ENCODE data around the gene DDX39B. TPM values are rescaled to one million over a fixed set of nuclear protein-coding genes. Genes with fewer than 3 reads are reported as not detected.

Gene DDX39B
- total and polyA plus RNA-seq, 2 of the 4 experiments (the other 2 are of a cell fraction): 371 to 796 TPM

- Histone ChIP-seq H3K9ac (ENCODE audit: low read depth, low read length) (no peak overlapping the region), H3K4me3 (ENCODE audit: insufficient read depth, low read depth, low read length) (no peak overlapping the region), H2BK120ac (ENCODE audit: low read depth, low read length) (no peak overlapping the region), H2AK5ac (ENCODE audit: low read depth, low read length) (no peak overlapping the region), H2BK5ac (ENCODE audit: low read depth, low read length, poor library complexity, severe bottlenecking) (no peak overlapping the region), H3K9me1 (ENCODE audit: insufficient read depth, low read length) (peaks cover 11% of the 10 kb centered on the region), H3K79me1 (ENCODE audit: low read depth in 1 of 2, low read length in 2 of 2) (peaks cover 11 to 57% of the 10 kb centered on the region in 2 experiments), H3K23ac (ENCODE audit: low read depth, low read length) (no peak overlapping the region), H2AFZ (replicated peaks; ENCODE audit: low read length, poor library complexity) (no peak overlapping the region), H2BK15ac (ENCODE audit: low read depth, low read length) (no peak overlapping the region), H3K36me3 (ENCODE audit: control insufficient read depth, insufficient read depth, low read length) (peaks cover 17% of the 10 kb centered on the region), H3K4me2 (ENCODE audit: low read depth, low read length) (no peak overlapping the region), H3K4me1 (ENCODE audit: control insufficient read depth, insufficient read depth, low read length) (peaks cover 16% of the 10 kb centered on the region), H3K27me3 (ENCODE audit: control insufficient read depth, insufficient read depth, low read length) (no peaks in the 10 kb centered on the region), H4K91ac (ENCODE audit: insufficient read depth, low read depth, low read length) (no peak overlapping the region), H3K18ac (ENCODE audit: low read depth, low read length) (no peak overlapping the region), H2BK20ac (ENCODE audit: low read depth, low read length) (no peak overlapping the region), H4K5ac (ENCODE audit: low read depth, low read length) (no peak overlapping the region), H3K9me3 (ENCODE audit: control insufficient read depth, insufficient read depth, low read length) (no peaks in the 10 kb centered on the region), H3K27ac (ENCODE audit: insufficient read depth, low read length) (no peak overlapping the region), H2AK9ac (replicated peaks; ENCODE audit: low read depth, low read length, poor library complexity) (no peak overlapping the region), H3K56ac (ENCODE audit: extremely low read depth, insufficient read depth, low read length) (no peak overlapping the region), H4K20me1 (ENCODE audit: insufficient read depth, low read length) (peaks cover 31% of the 10 kb centered on the region), H4K8ac (ENCODE audit: low read depth in 2 of 2, low read length in 2 of 2) (no peak overlapping the region), H3K14ac (replicated peaks; ENCODE audit: low read depth, low read length) (no peak overlapping the region), H3K4ac (ENCODE audit: low read depth, low read length) (no peak overlapping the region)
- DNase-seq (no peak), ATAC-seq (ENCODE audit: low read depth) (no peak)
- WGBS, 2 experiments (ENCODE audit: extremely low coverage in 2 of 2, insufficient read length in 1 of 2): no CpG with 5 or more reads among the region's 6 CpGs
- no peak for TF ChIP-seq CTCF (conservative IDR thresholded peaks at IDR 0.05; ENCODE audit: low read depth, low read length)
- TF ChIP-seq MAZ (IDR thresholded peaks at IDR 0.05; ENCODE audit: borderline replicate concordance, low read depth, low read length): no peak
- no peak for TF ChIP-seq SMC3 (IDR thresholded peaks at IDR 0.05; ENCODE audit: low read depth, low read length)
- TF ChIP-seq NFE2L2 (IDR thresholded peaks at IDR 0.05; ENCODE audit: low read depth, low read length): no peak
- no peak for TF ChIP-seq USF2 (IDR thresholded peaks at IDR 0.05; ENCODE audit: low read depth, low read length)
- TF ChIP-seq BHLHE40 (IDR thresholded peaks at IDR 0.05; ENCODE audit: low read depth, low read length): no peak
- TF ChIP-seq FOS (IDR thresholded peaks at IDR 0.05; ENCODE audit: low read depth, low read length): no peak
- no peak for TF ChIP-seq RAD21 (IDR thresholded peaks at IDR 0.05; ENCODE audit: low read length)
- TF ChIP-seq RCOR1 (IDR thresholded peaks at IDR 0.05; ENCODE audit: insufficient replicate concordance, low read length): no peak
- no peak for TF ChIP-seq CHD1 (IDR thresholded peaks at IDR 0.05; ENCODE audit: low read depth, low read length)
- TF ChIP-seq RFX5 (IDR thresholded peaks at IDR 0.05; ENCODE audit: low read depth, low read length): no peak
- no peak for TF ChIP-seq MXI1 (IDR thresholded peaks at IDR 0.05; ENCODE audit: borderline replicate concordance, low read depth, low read length)
- TF ChIP-seq MAFK (IDR thresholded peaks at IDR 0.05; ENCODE audit: low read depth, low read length): no peak
- BruUV-seq (replicated peaks): no TSS peak
- ChIA-PET CTCF (no interaction called here), POLR2A (ENCODE audit: unreplicated experiment) (no interaction called here)
- intact Hi-C loops (cut with micrococcal nuclease): no loop called here
- in situ Hi-C loops (cut with MboI; ENCODE audit: low sequenced_read_pairs): loop anchor here (5.0 to 10.0 kb wide), 2 partner anchors 51 to 291 kb away; no protein-coding TSS in a partner anchor
- dilution Hi-C loops (cut with HindIII; ENCODE audit: low sequenced_read_pairs, unreplicated experiment): no loop called here
Measured at GRCh38 chr6:31543639-31544038, 1.8 kb upstream of the DDX39B start.
